GM19193 (cell line): ENCODE measurements around the gene GGT6.

Source experiments
- POLR2A ChIP-seq: IDR thresholded peaks from 4 replicates; pipeline ENCODE4 v1.6.1; 2011; ENCODE audit not compliant: insufficient read depth, insufficient read length; ENCODE audit errors: extremely low read depth

GGT6 gene

GRCh38 chr17:4560421-4560820 is at the start of gene GGT6:
TSS of gene GGT6 (minus strand) at chr17:4560577. CDS start at chr17:4560521, 56 bp downstream.
- no peak for TF ChIP-seq POLR2A

GRCh38 chr17:4610162-4610561 is 49.8 kb upstream of the GGT6 start:
- TF ChIP-seq POLR2A = no peak

GRCh38 chr17:4609761-4610160 is 49.4 kb upstream of the GGT6 start:
- no peak for TF ChIP-seq POLR2A

- no peak for TF ChIP-seq POLR2A
Measured at GRCh38 chr17:4607773-4608187, 47.4 kb upstream of the GGT6 start.

- no peak for TF ChIP-seq POLR2A
Measured at GRCh38 chr17:4607261-4607741, 46.9 kb upstream of the GGT6 start.

DNA sequence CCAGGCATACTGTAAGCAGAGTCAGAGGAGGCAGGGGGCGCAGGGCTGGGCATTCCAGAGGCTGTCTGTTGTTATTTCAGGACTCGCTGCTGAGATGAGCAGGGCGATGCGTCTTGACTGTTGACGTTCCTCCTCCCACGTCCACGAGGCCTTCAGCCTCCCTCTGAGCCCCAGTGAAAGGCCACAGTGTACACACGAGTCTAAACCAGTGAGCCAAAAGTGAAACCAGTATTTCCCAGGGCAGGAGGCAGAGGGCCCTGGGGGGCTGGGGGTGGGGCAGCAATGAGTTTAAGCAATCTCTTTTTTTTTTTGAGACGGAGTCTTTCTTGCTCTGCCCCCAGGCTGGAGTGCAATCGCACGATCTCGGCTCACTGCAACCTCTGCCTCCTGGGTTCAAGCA is 45.4 kb upstream of the GGT6 start:
- TF ChIP-seq POLR2A = no peak

DNA sequence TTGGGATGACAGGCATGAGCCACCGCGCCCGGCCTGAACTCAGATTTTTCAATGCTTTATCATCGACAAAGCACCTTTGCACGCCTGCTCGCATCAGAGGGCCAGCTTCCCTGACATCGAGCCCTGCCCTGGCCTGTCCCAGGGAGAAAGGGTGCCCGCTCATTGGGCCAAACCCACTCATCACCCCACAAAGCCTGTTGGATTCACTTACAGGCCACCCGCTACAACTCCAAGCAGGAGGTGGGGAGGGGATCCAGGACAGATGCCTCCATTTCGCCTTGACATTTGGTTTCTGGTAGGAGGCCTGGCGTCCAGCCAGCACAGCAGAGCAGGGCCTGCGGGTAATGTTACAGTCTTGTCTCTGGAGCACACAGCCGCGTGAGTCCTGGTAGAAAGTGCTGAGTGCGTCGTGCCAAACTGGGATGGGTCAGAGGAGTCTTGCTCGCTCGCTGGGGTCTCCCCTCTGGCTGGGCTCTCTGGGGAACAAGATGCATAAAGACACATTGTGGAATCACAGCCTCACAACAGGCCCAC is 43.8 kb upstream of the GGT6 start:
- TF ChIP-seq POLR2A = no peak

DNA sequence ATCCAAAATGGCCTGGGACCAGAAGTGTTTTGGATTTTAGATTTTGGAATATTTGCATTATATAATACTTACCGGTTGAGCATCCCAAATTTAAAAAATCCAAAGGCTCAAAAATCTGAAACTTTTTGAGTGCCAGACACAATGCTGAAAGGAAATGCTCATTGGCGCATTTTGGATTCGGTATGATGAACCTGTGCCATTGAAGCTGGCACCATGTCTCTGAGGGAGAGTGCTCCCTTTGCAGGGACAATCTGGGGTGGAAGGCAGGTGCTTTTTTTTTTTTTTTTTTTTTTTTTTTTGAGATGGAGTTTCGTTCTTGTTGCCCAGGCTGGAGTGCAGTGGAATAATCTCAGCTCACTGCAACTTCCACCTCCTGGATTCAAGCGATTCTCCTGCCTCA is 41.7 kb upstream of the GGT6 start:
- TF ChIP-seq POLR2A = no peak

DNA sequence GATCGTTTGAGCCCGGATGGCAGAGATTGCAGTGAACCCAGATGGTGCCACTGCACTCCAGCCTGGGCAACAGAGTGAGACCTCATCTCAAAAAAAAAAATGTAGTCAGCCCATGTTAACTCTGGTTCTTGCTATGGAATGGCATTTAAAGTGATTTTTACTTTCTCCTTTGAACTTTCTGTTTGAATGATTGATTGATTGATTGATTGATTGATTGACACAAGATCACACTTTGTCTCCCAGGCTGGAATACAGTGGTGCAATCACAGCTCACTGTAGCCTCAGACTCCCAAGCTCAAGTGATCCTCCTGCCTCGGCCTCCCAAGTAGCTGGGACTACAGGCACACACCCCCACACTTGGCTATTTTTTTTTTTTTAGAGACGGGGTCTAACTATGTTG is 40.9 kb upstream of the GGT6 start:
- no peak for TF ChIP-seq POLR2A

DNA sequence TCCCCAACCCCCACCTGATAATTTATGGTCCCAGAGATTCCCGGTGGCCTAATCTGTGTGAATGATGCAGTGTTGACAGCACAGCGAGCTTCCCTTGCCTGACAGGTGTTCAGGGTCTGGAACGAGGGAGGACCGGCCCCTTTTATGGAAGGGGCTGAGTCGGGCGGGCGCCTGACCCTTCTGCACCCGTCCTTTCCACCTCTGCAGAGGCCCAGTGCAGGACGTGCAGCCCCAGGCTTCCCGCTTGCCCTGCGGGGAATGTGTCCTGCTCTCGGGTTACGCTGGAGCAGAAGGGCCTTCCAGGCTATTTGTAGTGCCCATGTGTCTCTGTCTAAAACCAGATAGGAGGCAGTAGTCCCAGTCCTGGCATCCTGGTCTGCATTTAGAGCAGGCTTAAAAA is 40.2 kb upstream of the GGT6 start:
- TF ChIP-seq POLR2A = no peak

GRCh38 chr17:4599505-4600281 is 39.3 kb upstream of the GGT6 start:
- no peak for TF ChIP-seq POLR2A

DNA sequence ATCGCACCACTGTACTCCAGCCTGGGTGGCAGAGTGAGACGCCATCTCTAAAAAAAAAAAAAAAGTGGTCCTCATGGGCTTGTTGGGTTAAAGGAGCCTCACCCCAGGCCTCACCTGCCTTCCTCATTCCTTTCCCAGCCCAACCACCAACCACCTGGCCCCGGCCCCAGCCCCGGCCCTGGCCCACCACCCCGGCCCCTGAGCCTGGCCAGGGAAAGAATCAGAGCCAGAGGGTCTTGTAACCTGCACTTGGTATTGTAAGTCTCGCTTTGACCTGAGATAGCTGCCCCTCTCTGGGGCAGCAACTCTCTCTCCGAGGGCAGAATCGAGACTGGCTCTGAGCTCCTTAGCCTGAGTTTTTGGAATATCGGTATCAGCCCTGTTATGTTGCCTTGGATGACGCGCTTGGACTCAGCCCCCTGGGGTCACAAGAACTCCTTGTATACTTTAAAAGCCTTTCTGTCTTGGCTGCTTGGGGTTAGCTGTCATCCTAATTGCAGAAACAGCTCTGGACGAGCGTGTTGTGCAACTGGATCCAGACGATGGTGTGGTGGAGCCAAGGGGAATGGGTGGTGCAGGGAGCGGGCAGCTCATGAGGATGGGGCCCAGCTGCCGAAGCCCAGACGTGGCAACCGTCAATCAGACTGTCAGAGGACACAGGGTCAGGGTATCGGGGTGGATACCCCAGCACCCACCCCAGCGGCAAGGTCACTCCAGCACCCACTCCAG is 38.6 kb upstream of the GGT6 start:
- no peak for TF ChIP-seq POLR2A

DNA sequence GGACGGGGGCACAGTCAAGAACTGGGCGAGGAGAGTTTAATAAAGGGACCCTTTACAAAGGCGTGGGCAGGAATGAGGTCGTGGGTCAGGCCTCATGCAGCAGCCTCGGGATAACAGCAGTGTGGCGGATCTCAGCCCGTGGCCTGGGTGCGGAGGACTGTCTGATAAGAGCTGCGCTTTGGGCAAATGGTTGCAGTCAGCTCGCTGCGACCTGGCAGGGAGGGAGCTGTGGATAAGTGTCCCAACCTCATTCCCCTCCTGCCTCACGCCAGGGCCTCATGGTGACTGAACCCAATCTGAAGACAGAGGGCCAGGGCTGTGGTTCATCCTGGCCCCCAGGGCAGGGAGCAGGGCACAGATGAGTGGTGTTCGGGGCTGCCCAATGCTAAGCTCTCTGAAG is 37.6 kb upstream of the GGT6 start:
- TF ChIP-seq POLR2A = no peak

DNA sequence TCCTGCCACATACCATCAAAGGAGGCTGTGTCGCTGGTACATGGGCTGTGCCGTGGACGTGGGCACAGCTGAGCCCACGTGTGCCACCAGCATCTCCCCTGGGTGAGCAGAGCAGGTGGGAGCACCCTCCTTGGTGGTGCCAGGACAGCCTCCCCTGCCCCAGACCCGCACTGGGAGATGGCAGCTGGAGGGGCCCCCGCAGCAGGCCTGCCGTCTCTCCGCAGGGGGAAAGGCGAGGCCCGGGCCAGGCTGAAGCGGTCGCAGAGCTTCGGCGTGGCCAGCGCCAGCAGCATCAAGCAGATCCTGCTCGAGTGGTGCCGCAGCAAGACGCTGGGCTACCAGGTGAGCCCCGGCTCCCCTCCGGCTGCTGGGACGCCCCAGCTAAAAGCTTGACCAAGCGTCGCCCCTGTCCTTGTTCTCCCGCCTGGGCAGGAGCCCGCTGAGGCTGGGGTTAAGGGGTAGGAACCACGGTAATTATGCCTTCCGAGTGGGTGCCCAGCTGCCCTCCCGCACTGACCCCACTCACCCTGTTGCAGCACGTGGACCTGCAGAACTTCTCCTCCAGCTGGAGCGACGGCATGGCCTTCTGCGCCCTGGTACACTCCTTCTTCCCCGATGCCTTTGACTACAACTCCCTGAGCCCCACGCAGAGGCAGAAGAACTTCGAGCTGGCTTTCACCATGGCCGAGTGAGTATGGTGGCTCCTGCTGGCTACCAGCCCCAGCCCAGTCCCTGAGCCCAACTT is 36.4 kb upstream of the GGT6 start:
- no peak for TF ChIP-seq POLR2A
